DMS79 treated with DMSO at 0.1 percent for 48 hours (cell line): Measurements from ENCODE around the gene CR1L.
"Not testable (repeated sequence)": the region's sequence is repeated elsewhere in the genome, so short reads cannot be mapped to it uniquely, and the experiment has no call there.

Experiments
- DNase-seq: peaks from one replicate; lab custom pipeline; 2025; lab: John Stamatoyannopoulos, UW

Gene CR1L

GRCh38 chr1:207646171-207646570 is 1.2 kb downstream of the CR1L start:
- no peak for DNase-seq

GRCh38 chr1:207646944-207647579 is 2.1 kb downstream of the CR1L start:
- DNase-seq, result no peak

GRCh38 chr1:207647671-207648333 is 2.9 kb downstream of the CR1L start:
- DNase-seq, result no peak

- no peak for DNase-seq
Observed at GRCh38 chr1:207648334-207649209, 3.6 kb downstream of the CR1L start.

- no peak for DNase-seq
Observed at GRCh38 chr1:207649210-207649753, 4.3 kb downstream of the CR1L start.

- no peak for DNase-seq
Observed at GRCh38 chr1:207649865-207650580, 5.1 kb downstream of the CR1L start.

GRCh38 chr1:207651583-207651982 is 6.7 kb downstream of the CR1L start:
- no peak for DNase-seq

- DNase-seq, result no peak
Observed at GRCh38 chr1:207654320-207654719, 9.4 kb downstream of the CR1L start.

GRCh38 chr1:207658408-207658807 is 13.5 kb downstream of the CR1L start:
- DNase-seq, result no peak

GRCh38 chr1:207658904-207659485 is 14.1 kb downstream of the CR1L start:
- DNase-seq, result no peak

- DNase-seq, result no peak
Observed at GRCh38 chr1:207659545-207660153, 14.7 kb downstream of the CR1L start.

GRCh38 chr1:207661420-207661819 is 16.5 kb downstream of the CR1L start:
- DNase-seq, result not testable (repeated sequence)

- DNase-seq, result no peak
Observed at GRCh38 chr1:207666342-207666741, 21.4 kb downstream of the CR1L start.

GRCh38 chr1:207669528-207670009 is 24.6 kb downstream of the CR1L start:
- no peak for DNase-seq

GRCh38 chr1:207670192-207670591 is 25.3 kb downstream of the CR1L start:
- DNase-seq, result no peak

- no peak for DNase-seq
Observed at GRCh38 chr1:207670997-207671396, 26.1 kb downstream of the CR1L start.

GRCh38 chr1:207672522-207673130 is 27.7 kb downstream of the CR1L start:
- DNase-seq, result no peak

- DNase-seq, result no peak
Observed at GRCh38 chr1:207673399-207673798, 28.5 kb downstream of the CR1L start.

- DNase-seq, result no peak
Observed at GRCh38 chr1:207676153-207676552, 31.2 kb downstream of the CR1L start.

GRCh38 chr1:207680590-207681388 is 35.9 kb downstream of the CR1L start:
- not testable (repeated sequence) for DNase-seq
